HG02588 (cell line): ENCODE data around the gene MNX1.

Experiments used
- ATAC-seq: cut with Tn5 transposase; IDR thresholded peaks from one replicate; pipeline ENCODE4 v1.9.1; 2021; ENCODE audit warnings: mild to moderate bottlenecking, moderate library complexity; ENCODE audit not compliant: unreplicated experiment

Gene MNX1

GRCh38 chr7:157004521-157005455 is 5.7 kb downstream of the MNX1 start:
- no peak for ATAC-seq

- no peak for ATAC-seq
These were observed 6.5 kb downstream of the MNX1 start for GRCh38 chr7:157003756-157004520.

GRCh38 chr7:157003445-157003755 is 7.1 kb downstream of the MNX1 start:
- no peak for ATAC-seq

- no peak for ATAC-seq
These were observed 7.5 kb downstream of the MNX1 start for GRCh38 chr7:157002819-157003421.

GRCh38 chr7:157001920-157002818 is 8.3 kb downstream of the MNX1 start:
- ATAC-seq: no peak

- ATAC-seq: no peak
These were observed 9.5 kb downstream of the MNX1 start for GRCh38 chr7:157000741-157001653.

- ATAC-seq: no peak
These were observed 10.3 kb downstream of the MNX1 start for GRCh38 chr7:156999958-157000726.

GRCh38 chr7:156998988-156999957 is 11.2 kb downstream of the MNX1 start:
- ATAC-seq: no peak

- ATAC-seq: no peak
These were observed 16.0 kb downstream of the MNX1 start for GRCh38 chr7:156994417-156994816.

- no peak for ATAC-seq
These were observed 16.6 kb downstream of the MNX1 start for GRCh38 chr7:156993925-156994235.

GRCh38 chr7:156993021-156993924 is 17.2 kb downstream of the MNX1 start:
- no peak for ATAC-seq

GRCh38 chr7:156989766-156990535 is 20.5 kb downstream of the MNX1 start:
- no peak for ATAC-seq

- no peak for ATAC-seq
These were observed 21.9 kb downstream of the MNX1 start for GRCh38 chr7:156988343-156989185.

GRCh38 chr7:156986378-156986777 is 24.1 kb downstream of the MNX1 start:
- no peak for ATAC-seq
